Nephron progenitor cell (in vitro differentiated cells): ENCODE data around the gene RANBP1.

Experiments used
- DNase-seq: peaks from one replicate; pipeline ENCODE4 v3.0.0; 2021
- H3K27ac Mint-ChIP-seq: 2 replicates; pipeline ENCODE4 v1.8.0; 2021; ENCODE audit warnings: mild to moderate bottlenecking, moderate library complexity, mixed read lengths
- H3K27me3 Mint-ChIP-seq: 2 replicates; pipeline ENCODE4 v1.8.0; 2021; ENCODE audit warnings: mild to moderate bottlenecking, low read depth, mixed read lengths; ENCODE audit not compliant: poor library complexity
- H3K36me3 Mint-ChIP-seq: 2 replicates; pipeline ENCODE4 v1.8.0; 2021; ENCODE audit warnings: low read depth, mixed read lengths
- H3K4me1 Mint-ChIP-seq: 2 replicates; pipeline ENCODE4 v1.8.0; 2021; ENCODE audit warnings: mixed read lengths
- H3K4me3 Mint-ChIP-seq: 2 replicates; pipeline ENCODE4 v1.8.0; 2021; ENCODE audit warnings: mild to moderate bottlenecking, moderate library complexity, mixed read lengths
- H3K9me3 Mint-ChIP-seq: 2 replicates; pipeline ENCODE4 v1.8.0; 2021; ENCODE audit warnings: mild to moderate bottlenecking, moderate library complexity, mixed read lengths
- CTCF ChIP-seq: fragments of 200-600 bp; sonication (generic); IDR thresholded peaks from 2 replicates; pipeline ENCODE4 v1.5.0; 2021; ENCODE audit warnings: antibody characterized with exemption

Gene RANBP1

GRCh38 chr22:20165913-20166312 lies 50.0 kb downstream of the RANBP1 start:
- Mint-ChIP-seq H3K36me3 (no peaks in the 10 kb centered on the region), H3K9me3 (peaks cover 5% of the 10 kb centered on the region), H3K27me3 (peaks cover 18% of the 10 kb centered on the region), H3K27ac (no peak overlapping the region), H3K4me1 (peaks cover 7% of the 10 kb centered on the region), H3K4me3 (no peak overlapping the region)
- no peak for DNase-seq
- no peak for TF ChIP-seq CTCF

DNA sequence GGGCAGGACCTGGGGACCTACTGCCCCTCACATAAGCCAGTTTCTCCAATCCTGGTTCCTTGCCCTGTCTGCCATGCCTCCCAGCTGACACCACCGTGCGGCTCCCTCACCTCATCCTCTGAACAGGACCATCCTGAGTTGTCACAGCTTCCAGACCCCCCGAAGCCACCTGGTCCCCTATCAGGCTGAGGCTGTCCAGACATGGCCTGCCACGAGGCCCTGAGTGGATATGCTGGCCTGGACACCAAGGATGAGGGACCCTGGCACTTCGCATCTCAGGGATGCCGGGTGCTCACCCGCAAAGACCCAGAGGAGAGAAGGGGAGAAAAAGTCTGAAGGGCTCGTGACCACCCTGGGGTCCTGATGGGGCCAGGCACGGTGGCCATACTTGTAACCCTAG lies 50.8 kb downstream of the RANBP1 start:
- H3K9me3 Mint-ChIP-seq = peaks cover 5% of the 10 kb centered on the region
- H3K27ac Mint-ChIP-seq = no peak overlapping the region
- peaks cover 10% of the 10 kb centered on the region for H3K4me1 Mint-ChIP-seq
- no peak for DNase-seq
- no peak for TF ChIP-seq CTCF
- peaks cover 15% of the 10 kb centered on the region for H3K27me3 Mint-ChIP-seq
- no peaks in the 10 kb centered on the region for H3K36me3 Mint-ChIP-seq
- H3K4me3 Mint-ChIP-seq = no peak overlapping the region

- H3K27me3 Mint-ChIP-seq = peaks cover 12% of the 10 kb centered on the region
- no peak overlapping the region for H3K27ac Mint-ChIP-seq
These were observed 51.9 kb downstream of the RANBP1 start for GRCh38 chr22:20167643-20168322.

GRCh38 chr22:20169253-20169822 lies 53.4 kb downstream of the RANBP1 start:
- Mint-ChIP-seq H3K9me3 (peaks cover 1% of the 10 kb centered on the region), H3K4me1 (peaks cover 21% of the 10 kb centered on the region), H3K4me3 (no peak overlapping the region), H3K27me3 (peaks cover 16% of the 10 kb centered on the region), H3K27ac (no peak overlapping the region), H3K36me3 (no peaks in the 10 kb centered on the region)
- TF ChIP-seq CTCF = no peak
- DNase-seq = no peak

More at GRCh38 chr22:20167643-20168322, 51.9 kb downstream of the RANBP1 start:
- Mint-ChIP-seq H3K4me3 (no peak overlapping the region), H3K9me3 (peaks cover 5% of the 10 kb centered on the region), H3K36me3 (no peaks in the 10 kb centered on the region), H3K4me1 (peaks cover 10% of the 10 kb centered on the region)
- no peak for DNase-seq
- no peak for TF ChIP-seq CTCF

GRCh38 chr22:20170170-20170569 lies 54.3 kb downstream of the RANBP1 start:
- no peaks in the 10 kb centered on the region for H3K36me3 Mint-ChIP-seq
- no peak overlapping the region for H3K4me3 Mint-ChIP-seq
- H3K4me1 Mint-ChIP-seq = peaks cover 29% of the 10 kb centered on the region
- H3K27ac Mint-ChIP-seq = no peak overlapping the region
- H3K9me3 Mint-ChIP-seq = no peaks in the 10 kb centered on the region
- no peak for TF ChIP-seq CTCF
- DNase-seq = no peak
- peaks cover 18% of the 10 kb centered on the region for H3K27me3 Mint-ChIP-seq
